Aortic smooth muscle cell (primary cell): ENCODE measurements around the gene DNAI1. TPM values are rescaled to one million over a fixed set of nuclear protein-coding genes. Genes with fewer than 3 reads are reported as not detected.

Experiments
- total RNA-seq: library from RNA; depleted of rRNA; stranded (reverse); fragments of >200 nt; gene quantifications from 2 replicates; pipeline ENCODE4 v1.2.3, GENCODE V29; 2014

The DNAI1 gene
- not detected in 2 replicates for total RNA-seq

GRCh38 chr9:34458013-34458958, at the start of gene DNAI1, which contains the start of gene FAM219A:
Gene DNAI1 (plus strand): TSS chr9:34458805. CDS start chr9:34459006, 201 bp downstream.
Gene FAM219A (minus strand): TSS chr9:34458570. CDS start chr9:34458263, 307 bp downstream.

GRCh38 chr9:34522971-34523797, 64.6 kb downstream of the DNAI1 start, which contains the start of gene ENHO:
Gene ENHO (minus strand): TSS chr9:34522990. CDS start chr9:34521695, 1,295 bp downstream.

Other genes starting within 250 kb of the DNAI1 start
- 2.1 and 2.9 TPM in 2 replicates for gene KIF24, start 129.5 kb upstream of the DNAI1 start, total RNA-seq
- gene NUDT2, start 129.2 kb upstream of the DNAI1 start, total RNA-seq = 35.3 and 40.7 TPM in 2 replicates
- gene MYORG, start 81.9 kb upstream of the DNAI1 start, total RNA-seq = 0.92 and 1.2 TPM in 2 replicates
- 5.9 and 6.2 TPM in 2 replicates for gene FAM219A, start 235 bp upstream of the DNAI1 start, total RNA-seq
- not detected in 2 replicates for gene ENHO, start 64.2 kb downstream of the DNAI1 start, total RNA-seq
- not detected in 2 replicates for gene CNTFR, start 130.9 kb downstream of the DNAI1 start, total RNA-seq
- 13.1 and 13.2 TPM in 2 replicates for gene RPP25L, start 153.3 kb downstream of the DNAI1 start, total RNA-seq
- gene DCTN3, start 161.7 kb downstream of the DNAI1 start, total RNA-seq = 147 and 175 TPM in 2 replicates
- gene ARID3C, start 170.3 kb downstream of the DNAI1 start, total RNA-seq = 0.31 TPM in 1 of 2 replicates, not detected in the other
- 40.0 and 56.3 TPM in 2 replicates for gene SIGMAR1, start 179.0 kb downstream of the DNAI1 start, total RNA-seq
- 26.8 and 34.8 TPM in 2 replicates for gene GALT, start 187.9 kb downstream of the DNAI1 start, total RNA-seq
- gene IL11RA, start 193.4 kb downstream of the DNAI1 start, total RNA-seq = 23.4 and 31.1 TPM in 2 replicates
- gene CCL27, start 203.9 kb downstream of the DNAI1 start, total RNA-seq = not detected in 2 replicates
- gene CCL19, start 232.5 kb downstream of the DNAI1 start, total RNA-seq = not detected in 2 replicates